ENCODE measurements around the gene DSTYK. TPM values are rescaled to one million over a fixed set of nuclear protein-coding genes. Genes with fewer than 3 reads are reported as not detected.

The DSTYK gene
- total RNA-seq, 4 donors from 2014 or later, result 12.9 to 21.1 (median 17.5) TPM

DNA sequence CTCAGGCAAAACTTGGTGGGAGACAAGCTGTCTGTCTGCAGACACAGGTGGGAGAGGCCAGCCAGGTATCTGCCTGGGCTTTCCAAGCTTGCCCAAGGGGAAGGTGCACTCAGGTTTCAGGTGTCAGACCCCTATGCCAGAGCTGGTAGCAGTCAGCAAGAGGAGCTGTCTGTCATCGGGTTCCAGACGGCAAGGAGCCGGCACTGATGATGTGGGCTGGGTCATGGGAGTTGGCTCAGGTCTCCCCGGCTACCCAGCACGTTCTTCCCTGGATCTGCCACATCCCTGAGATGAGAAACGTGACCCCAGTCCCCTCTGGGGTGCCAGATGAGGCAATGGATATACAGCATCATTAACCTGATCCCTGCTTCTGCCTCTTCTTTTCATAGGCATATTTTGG lies 39.2 kb upstream of the DSTYK start:
- 70 to 75% methylated on average over 5 to 6 of the region's 6 CpGs for WGBS, 2 donors
- H3K9me3 ChIP-seq, result no peaks in the 10 kb centered on the region
- intact Hi-C loops (cut with DNase I), result loop anchor here (10.0 kb wide), 1 partner anchor 106 kb away; no protein-coding TSS in a partner anchor
- no peak overlapping the region for H3K4me3 ChIP-seq (replicated peaks in 1 of 3)
- peaks cover 18 to 29% of the 10 kb centered on the region in 2 donors for H3K4me1 ChIP-seq
- no peaks in the 10 kb centered on the region for H3K36me3 ChIP-seq
- peak overlapping the region in 1 of 3 donors; percentile 71 for H3K27ac ChIP-seq
- no peak for DNase-seq
- no peaks in the 10 kb centered on the region for H3K27me3 ChIP-seq
- TF ChIP-seq POLR2A (IDR thresholded peaks at IDR 0.05) (no peak), CTCF (IDR thresholded peaks at IDR 0.05) (no peak)

DNA sequence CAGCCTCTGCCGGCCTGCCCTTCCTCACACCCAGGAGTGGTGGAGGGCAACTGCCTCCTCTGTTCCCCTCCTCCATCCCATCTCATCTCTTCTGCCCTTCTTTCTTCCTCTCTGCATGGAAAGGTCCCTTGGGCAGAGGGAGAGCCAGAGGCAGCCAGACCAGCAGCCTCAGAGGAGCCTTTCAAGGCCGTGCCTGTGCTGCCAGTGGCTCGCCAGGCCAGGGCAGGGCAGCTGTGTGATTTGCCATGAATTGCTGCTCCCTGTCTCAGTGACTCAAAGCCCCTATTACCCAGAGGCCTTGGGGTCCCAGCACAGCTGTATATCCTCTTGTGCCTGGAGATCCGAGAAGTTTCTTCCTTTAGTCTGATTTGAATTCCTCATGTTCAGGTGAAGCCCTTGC lies 38.1 kb upstream of the DSTYK start:
- Histone ChIP-seq H3K4me1 (peaks cover 20 to 29% of the 10 kb centered on the region in 2 donors), H3K9me3 (no peaks in the 10 kb centered on the region), H3K27me3 (no peaks in the 10 kb centered on the region), H3K4me3 (replicated peaks in 1 of 3) (no peak overlapping the region), H3K27ac (peak overlapping the region; percentile 61 to 74 (median 71)), H3K36me3 (no peaks in the 10 kb centered on the region)
- WGBS, 2 donors, result 53 to 66% methylated on average over 4 of the region's 4 CpGs
- TF ChIP-seq POLR2A (IDR thresholded peaks at IDR 0.05) (no peak), CTCF (IDR thresholded peaks at IDR 0.05) (no peak)
- DNase-seq, result peak in 1 of 2 donors; percentile 17
- intact Hi-C loops (cut with DNase I), result loop anchor here (10.0 kb wide), 1 partner anchor 105 kb away; no protein-coding TSS in a partner anchor

- H3K4me1 ChIP-seq, result peaks cover 20 to 29% of the 10 kb centered on the region in 2 donors
- no peak overlapping the region for H3K4me3 ChIP-seq (replicated peaks in 1 of 3)
- H3K27me3 ChIP-seq, result no peaks in the 10 kb centered on the region
- 18 to 25% methylated on average over 7 to 11 of the region's 11 CpGs for WGBS, 2 donors
- TF ChIP-seq CTCF (IDR thresholded peaks at IDR 0.05) (no peak), POLR2A (IDR thresholded peaks at IDR 0.05) (no peak)
- intact Hi-C loops (cut with DNase I), result no loop called here
- DNase-seq, result peak; percentile 94 to 96
- peak overlapping the region; percentile 61 to 74 (median 71) for H3K27ac ChIP-seq
- H3K36me3 ChIP-seq, result no peaks in the 10 kb centered on the region
- H3K9me3 ChIP-seq, result no peaks in the 10 kb centered on the region
These were observed 37.5 kb upstream of the DSTYK start for GRCh38 chr1:205248793-205249601.

GRCh38 chr1:205247130-205247921 lies 35.8 kb upstream of the DSTYK start:
- Histone ChIP-seq H3K27ac (no peak overlapping the region), H3K36me3 (no peaks in the 10 kb centered on the region), H3K27me3 (no peaks in the 10 kb centered on the region), H3K9me3 (no peaks in the 10 kb centered on the region), H3K4me3 (replicated peaks in 1 of 3) (no peak overlapping the region), H3K4me1 (peaks cover 20 to 29% of the 10 kb centered on the region in 2 donors)
- 67 to 83% methylated on average over 8 to 9 of the region's 9 CpGs for WGBS, 2 donors
- intact Hi-C loops (cut with DNase I), result no loop called here
- no peak for TF ChIP-seq POLR2A (IDR thresholded peaks at IDR 0.05)
- no peak for TF ChIP-seq CTCF (IDR thresholded peaks at IDR 0.05)
- DNase-seq, result no peak

All from thyroid gland (tissue), 4 donors.